ENCODE measurements around the gene IL26.

IL26 gene

DNA sequence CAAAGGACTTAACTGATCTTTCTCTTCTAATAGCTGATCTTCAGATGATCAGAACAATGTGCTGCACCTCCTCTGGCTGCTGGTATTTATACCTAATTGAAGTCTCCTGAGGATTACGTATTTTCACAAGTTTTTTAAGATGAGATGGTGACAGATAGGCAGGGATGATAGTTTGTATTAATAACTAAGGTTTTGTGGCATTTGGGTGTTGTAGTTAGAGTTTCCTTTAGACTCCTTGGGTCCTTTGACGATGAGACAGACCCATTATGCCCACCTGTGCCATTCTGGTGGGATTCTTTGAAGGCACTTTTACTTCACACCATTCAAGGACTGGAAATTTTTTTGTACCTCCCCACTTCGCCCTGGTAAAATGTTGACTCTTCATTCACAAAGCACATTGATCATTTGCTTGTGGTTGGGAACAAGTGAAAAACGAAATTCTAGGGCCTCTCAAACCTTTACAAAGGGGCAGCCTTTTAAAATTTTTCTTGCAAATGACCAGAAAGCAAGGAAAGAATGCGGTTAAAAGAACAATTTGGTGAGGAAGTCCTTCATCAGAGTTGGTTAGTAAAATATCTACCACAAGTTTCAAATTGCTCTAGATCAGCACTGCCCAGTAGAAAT is 65.8 kb downstream of the IL26 start, which contains the start of gene IFNG:
IFNG (minus strand) TSS at position 60 of the 624 bp plus-strand sequence. CDS start 125 bp downstream, outside the sequence.
- in situ Hi-C loops (cut with MboI; ENCODE audit: low sequenced_read_pairs): no loop called here

DNA sequence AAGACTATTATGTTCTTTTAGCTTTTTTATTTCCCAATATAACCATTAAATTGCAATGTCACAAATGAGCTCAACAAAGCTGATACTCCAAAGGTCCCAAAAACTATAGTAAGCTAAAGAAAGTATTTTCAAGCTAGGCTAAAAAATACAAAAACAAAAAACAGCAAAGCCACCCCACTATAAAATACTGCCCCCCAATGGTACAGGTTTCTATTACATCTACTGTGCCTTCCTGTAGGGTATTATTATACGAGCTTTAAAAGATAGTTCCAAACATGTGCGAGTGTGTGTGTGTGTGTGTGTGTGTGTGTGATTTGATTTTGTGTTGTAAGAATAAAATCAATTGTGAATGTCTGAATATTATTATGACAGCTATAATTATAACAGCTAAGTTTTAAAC is 67.2 kb downstream of the IL26 start:
- in situ Hi-C loops (cut with MboI; ENCODE audit: low sequenced_read_pairs): no loop called here

DNA sequence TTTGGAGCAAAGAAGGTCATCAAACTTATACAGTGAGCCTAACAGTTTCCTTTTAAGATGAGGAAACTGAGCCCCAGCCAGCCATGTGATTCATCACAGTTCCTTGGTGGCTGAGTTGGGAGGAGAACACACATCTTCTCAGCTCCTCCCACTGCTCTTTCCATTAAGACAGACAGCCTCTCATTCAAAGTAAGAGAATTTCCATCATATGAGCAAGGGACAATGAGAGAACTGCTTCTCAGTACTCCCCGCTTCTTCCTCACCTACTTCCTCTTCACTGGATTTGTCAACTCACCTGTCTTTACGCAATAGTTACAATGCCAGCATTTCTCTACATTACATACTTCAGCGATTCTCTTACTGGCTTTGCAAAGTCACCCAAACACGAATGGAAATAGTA is 68.2 kb downstream of the IL26 start:
- in situ Hi-C loops (cut with MboI; ENCODE audit: low sequenced_read_pairs): no loop called here

- in situ Hi-C loops (cut with MboI; ENCODE audit: low sequenced_read_pairs): no loop called here
Measured at GRCh38 chr12:68156636-68157035, 69.0 kb downstream of the IL26 start.

GRCh38 chr12:68154779-68155178 is 70.8 kb downstream of the IL26 start:
- in situ Hi-C loops (cut with MboI; ENCODE audit: low sequenced_read_pairs): no loop called here
